ENCODE measurements around the gene C3orf20.

C3orf20 gene

DNA sequence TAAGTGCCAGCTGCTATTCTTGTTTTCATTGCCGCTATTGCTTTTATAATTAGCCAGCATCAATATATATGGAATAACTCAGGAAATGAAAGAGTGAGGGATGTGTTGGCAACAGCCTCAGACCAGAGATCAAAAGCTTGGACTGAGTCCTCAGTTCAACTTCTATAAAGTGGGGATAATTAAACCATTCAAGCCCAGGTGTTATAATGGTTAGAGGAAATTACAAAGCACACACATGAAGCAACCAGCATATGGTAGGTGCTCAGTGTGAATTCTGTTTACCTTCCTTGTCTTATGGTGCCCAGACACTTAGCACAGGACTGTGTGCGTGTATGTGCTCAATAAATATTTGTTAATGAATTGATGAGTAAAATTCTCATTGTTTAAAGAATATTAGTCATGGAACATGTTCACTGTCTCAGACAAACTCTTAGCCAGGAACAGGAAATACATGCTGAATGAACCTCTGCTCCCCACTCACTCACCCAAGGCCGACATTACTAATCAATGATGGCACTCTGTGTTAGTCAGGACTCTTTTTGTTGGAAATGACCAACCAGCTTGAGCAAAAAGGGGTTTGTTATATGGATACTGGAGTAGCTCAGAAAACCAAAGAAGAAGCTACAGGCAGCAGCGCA lies 40.1 kb upstream of the C3orf20 start:
- Histone ChIP-seq H3K27ac (no peak overlapping the region), H3K9me3 (no peaks in the 10 kb centered on the region), H3K27me3 (peaks cover 42% of the 10 kb centered on the region)

DNA sequence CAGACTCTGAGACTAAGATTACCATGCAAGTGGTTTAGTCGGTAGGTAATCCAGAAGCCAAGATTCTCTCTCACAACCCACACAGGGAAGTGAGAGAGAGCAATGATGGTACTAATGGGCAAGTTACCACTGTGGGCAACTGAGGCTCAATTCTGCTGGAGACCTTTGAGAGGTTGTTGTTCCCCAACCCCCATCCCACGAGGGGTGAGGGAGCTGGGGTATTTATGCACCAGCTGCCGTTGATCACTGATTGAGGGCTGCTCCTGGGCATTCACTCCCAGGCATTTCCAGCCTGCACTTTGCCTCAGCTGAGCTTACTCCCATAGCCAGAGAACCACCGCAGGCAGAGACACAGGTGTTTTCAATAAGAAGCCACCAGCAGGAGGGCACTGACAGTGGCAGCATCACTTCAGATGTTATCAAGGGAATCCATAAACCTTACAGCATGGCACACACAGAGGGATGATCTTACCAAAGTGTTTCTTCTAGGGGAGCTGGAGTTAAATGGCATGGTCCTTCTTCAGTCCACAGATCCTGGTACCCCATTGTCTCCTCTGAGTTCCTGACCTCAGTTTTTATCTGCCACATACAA lies 38.3 kb upstream of the C3orf20 start:
- Histone ChIP-seq H3K9me3 (no peaks in the 10 kb centered on the region), H3K36me3 (no peaks in the 10 kb centered on the region), H3K4me1 (ENCODE audit: control insufficient read depth in 1 of 2, insufficient read depth in 1 of 2, low read depth in 1 of 2, low read length in 1 of 2) (no peaks in the 10 kb centered on the region), H3K27me3 (peaks cover 59% of the 10 kb centered on the region), H3K27ac (no peak overlapping the region), H3K4me3 (ENCODE audit: low read depth in 1 of 2, low read length in 1 of 2) (no peak overlapping the region)
- TF ChIP-seq, protein P1, sequence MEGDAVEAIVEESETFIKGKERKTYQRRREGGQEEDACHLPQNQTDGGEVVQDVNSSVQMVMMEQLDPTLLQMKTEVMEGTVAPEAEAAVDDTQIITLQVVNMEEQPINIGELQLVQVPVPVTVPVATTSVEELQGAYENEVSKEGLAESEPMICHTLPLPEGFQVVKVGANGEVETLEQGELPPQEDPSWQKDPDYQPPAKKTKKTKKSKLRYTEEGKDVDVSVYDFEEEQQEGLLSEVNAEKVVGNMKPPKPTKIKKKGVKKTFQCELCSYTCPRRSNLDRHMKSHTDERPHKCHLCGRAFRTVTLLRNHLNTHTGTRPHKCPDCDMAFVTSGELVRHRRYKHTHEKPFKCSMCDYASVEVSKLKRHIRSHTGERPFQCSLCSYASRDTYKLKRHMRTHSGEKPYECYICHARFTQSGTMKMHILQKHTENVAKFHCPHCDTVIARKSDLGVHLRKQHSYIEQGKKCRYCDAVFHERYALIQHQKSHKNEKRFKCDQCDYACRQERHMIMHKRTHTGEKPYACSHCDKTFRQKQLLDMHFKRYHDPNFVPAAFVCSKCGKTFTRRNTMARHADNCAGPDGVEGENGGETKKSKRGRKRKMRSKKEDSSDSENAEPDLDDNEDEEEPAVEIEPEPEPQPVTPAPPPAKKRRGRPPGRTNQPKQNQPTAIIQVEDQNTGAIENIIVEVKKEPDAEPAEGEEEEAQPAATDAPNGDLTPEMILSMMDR (IDR thresholded peaks at IDR 0.05), result no peak

More for the DNA sequence above, 40.1 kb upstream of the C3orf20 start:
- TF ChIP-seq, protein P1 (IDR thresholded peaks at IDR 0.05), result no peak
- Histone ChIP-seq H3K4me3 (ENCODE audit: low read depth in 1 of 2, low read length in 1 of 2) (no peak overlapping the region), H3K36me3 (no peaks in the 10 kb centered on the region), H3K4me1 (ENCODE audit: control insufficient read depth in 1 of 2, insufficient read depth in 1 of 2, low read depth in 1 of 2, low read length in 1 of 2) (no peaks in the 10 kb centered on the region)

DNA sequence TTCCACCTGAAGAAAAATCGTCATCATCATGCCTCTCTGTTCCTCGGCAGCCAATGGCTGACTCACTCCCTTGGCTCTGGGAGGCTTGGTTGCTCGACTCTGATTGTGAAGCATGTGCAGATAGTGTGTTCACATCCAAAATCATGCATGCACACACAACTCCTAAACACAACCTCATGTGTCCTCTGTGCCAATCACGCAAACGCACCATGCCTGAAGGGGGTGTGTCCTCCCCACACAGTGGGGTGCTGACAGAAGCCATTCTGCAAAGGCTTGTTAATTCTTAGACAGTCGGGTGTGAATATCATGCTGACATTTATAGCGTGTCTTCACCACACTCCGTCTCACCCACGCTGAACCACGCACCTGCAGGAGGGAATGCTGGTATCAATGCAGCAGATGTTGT lies 34.8 kb upstream of the C3orf20 start:
- Histone ChIP-seq H3K9me3 (no peaks in the 10 kb centered on the region), H3K4me3 (ENCODE audit: low read depth in 1 of 2, low read length in 1 of 2) (no peak overlapping the region), H3K27me3 (peaks cover 78% of the 10 kb centered on the region), H3K4me1 (ENCODE audit: control insufficient read depth in 1 of 2, insufficient read depth in 1 of 2, low read depth in 1 of 2, low read length in 1 of 2) (no peaks in the 10 kb centered on the region), H3K27ac (no peak overlapping the region), H3K36me3 (no peaks in the 10 kb centered on the region)
- TF ChIP-seq, protein P1 (IDR thresholded peaks at IDR 0.05), result no peak

DNA sequence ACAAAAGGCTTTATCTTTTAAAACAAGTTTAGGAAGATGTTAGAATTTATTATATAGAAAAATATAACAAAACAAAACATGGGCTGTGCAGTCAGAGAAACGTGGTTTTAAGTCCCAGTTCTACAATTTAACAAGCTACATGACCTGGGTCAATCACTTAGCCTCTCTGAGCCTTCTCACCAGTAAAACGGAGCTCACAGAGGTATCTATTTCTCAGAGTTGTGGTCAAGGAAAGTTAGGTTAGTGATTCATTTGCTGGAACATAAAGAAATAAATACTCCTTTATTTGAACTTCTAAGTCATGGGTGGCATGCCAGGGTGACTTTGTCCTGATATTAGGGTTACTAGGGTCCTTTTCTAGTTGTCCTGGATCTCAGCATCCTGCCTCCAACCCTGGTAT lies 34.2 kb upstream of the C3orf20 start:
- Histone ChIP-seq H3K4me3 (ENCODE audit: low read depth in 1 of 2, low read length in 1 of 2) (no peak overlapping the region), H3K27ac (no peak overlapping the region), H3K4me1 (ENCODE audit: control insufficient read depth in 1 of 2, insufficient read depth in 1 of 2, low read depth in 1 of 2, low read length in 1 of 2) (no peaks in the 10 kb centered on the region), H3K36me3 (no peaks in the 10 kb centered on the region), H3K27me3 (peaks cover 72% of the 10 kb centered on the region), H3K9me3 (no peaks in the 10 kb centered on the region)
- TF ChIP-seq, protein P1 (IDR thresholded peaks at IDR 0.05), result no peak

DNA sequence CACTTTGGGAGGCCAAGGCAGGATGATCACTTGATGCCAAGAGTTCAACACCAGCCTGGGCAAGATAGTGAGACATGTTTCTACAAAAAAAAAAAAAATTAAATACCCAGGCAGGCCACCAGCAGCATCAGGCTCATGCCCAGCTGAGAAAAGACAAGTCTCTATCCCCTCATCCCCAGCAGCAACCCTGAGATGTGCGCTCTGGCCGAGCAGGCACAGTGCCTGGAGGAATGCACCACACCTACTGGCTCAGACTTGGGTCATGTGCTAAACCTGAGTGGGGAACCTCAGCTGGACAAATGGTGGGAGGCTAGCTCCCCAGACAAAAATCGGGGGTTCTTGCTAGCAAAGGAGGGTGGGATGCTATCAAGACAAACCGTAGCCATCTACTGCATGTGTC lies 33.6 kb upstream of the C3orf20 start:
- no peak overlapping the region for H3K4me3 ChIP-seq (ENCODE audit: low read depth in 1 of 2, low read length in 1 of 2)
- no peaks in the 10 kb centered on the region for H3K36me3 ChIP-seq
- TF ChIP-seq, protein P1 (IDR thresholded peaks at IDR 0.05), result no peak
- H3K27me3 ChIP-seq, result peaks cover 66% of the 10 kb centered on the region
- H3K9me3 ChIP-seq, result no peaks in the 10 kb centered on the region
- no peak overlapping the region for H3K27ac ChIP-seq
- no peaks in the 10 kb centered on the region for H3K4me1 ChIP-seq (ENCODE audit: control insufficient read depth in 1 of 2, insufficient read depth in 1 of 2, low read depth in 1 of 2, low read length in 1 of 2)
